ENCODE results near the gene CSH1. TPM values are rescaled to one million over a fixed set of nuclear protein-coding genes. Genes with fewer than 3 reads are reported as not detected.

CSH1 gene
- total RNA-seq, result not detected in 2 replicates

GRCh38 chr17:63896524-63897354 is at the start of gene CSH1:
TSS of gene CSH1 (minus strand) at chr17:63896574. CDS start at chr17:63896511, 63 bp downstream.

DNA sequence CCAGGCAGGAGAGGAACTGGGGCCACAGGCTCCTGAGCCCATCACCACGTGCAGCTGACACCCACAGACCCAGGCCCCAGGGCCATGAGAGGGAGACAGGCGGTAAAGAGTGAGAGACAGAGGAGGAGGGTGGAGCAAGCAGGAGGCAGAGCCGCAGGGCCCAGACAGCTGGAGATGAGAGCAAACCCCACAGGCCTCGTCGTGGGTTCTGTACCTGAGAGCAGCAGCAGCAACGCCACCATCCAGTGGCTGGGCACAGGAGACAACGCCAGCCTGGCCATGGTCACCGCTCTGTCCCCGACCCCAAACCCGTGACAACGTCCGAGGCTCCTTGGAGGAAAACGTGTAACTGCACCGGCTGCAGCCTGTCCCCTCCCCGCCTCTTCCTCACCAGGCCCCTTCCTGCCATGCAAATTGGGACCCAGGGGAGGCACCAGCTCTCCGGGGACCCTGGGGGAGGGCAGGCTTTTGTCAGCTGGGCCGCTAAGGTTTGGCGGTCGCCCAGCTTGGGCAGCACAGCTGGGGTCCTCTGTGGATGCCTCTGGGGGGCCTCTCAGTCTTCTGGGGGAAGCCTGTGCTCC is 35.7 kb upstream of the CSH1 start, which contains the start of gene CD79B:
TSS of gene CD79B (minus strand) at position 351 of the 581 bp plus-strand sequence. CDS start at position 281, 70 bp downstream.

GRCh38 chr17:63918789-63919305 is 22.5 kb upstream of the CSH1 start, which contains the start of gene GH1:
TSS of gene GH1 (minus strand) at chr17:63918839. CDS start at chr17:63918776, 63 bp downstream.

GRCh38 chr17:63911041-63911635 is 14.8 kb upstream of the CSH1 start, which contains the start of gene CSHL1:
TSS of gene CSHL1 (minus strand) at chr17:63911258. CDS start at chr17:63911196, 62 bp downstream.

DNA sequence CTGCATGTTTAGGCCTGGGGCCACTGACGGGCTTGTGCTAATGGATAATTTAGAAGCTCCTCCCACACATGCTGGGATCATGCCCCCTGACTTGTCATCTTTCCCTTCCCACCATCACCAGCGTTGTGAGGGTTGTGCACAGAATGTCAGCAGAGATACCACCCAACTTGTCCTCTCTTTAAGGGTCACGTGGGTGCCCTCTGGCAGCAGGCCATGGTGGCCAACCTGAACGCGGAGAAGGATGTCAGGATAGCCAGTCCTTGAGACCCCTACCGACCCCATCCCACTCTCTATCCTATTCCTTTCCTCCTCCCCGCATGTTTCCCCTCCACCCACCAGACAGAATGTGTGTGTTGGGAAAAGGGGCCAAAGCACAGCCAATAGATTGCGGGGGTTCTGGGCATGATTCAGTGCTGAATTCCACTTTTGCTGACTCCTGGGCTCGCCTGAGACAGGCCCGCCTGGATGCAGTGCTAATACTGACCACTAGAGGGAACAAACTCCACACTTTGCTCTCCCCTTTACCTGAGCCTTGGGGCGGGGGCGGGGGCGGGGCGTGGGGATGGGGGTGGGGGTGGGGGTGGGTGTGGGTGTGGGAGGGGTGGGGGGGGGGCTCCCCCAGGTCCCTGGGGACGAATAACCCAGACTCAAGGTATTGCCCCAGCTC is 14.3 kb downstream of the CSH1 start, which contains the start of gene GH2:
TSS of gene GH2 (minus strand) at position 10 of the 667 bp plus-strand sequence. CDS start 143 bp downstream, outside the sequence.

GRCh38 chr17:63873577-63873976 is 22.8 kb downstream of the CSH1 start, which contains the start of gene CSH2:
TSS of gene CSH2 (minus strand) at chr17:63873677. CDS start at chr17:63873614, 63 bp downstream.

Other genes with a start within 250 kb of the CSH1 start
- 24.4 and 31.3 TPM in 2 replicates for gene LIMD2, start 196.4 kb downstream of the CSH1 start, total RNA-seq
- 18.8 and 22.6 TPM in 2 replicates for gene STRADA, start 154.8 kb downstream of the CSH1 start, total RNA-seq
- 20.3 and 22.6 TPM in 2 replicates for gene CCDC47, start 123.0 kb downstream of the CSH1 start, total RNA-seq
- 27.9 and 31.2 TPM in 2 replicates for gene DDX42, start 122.4 kb downstream of the CSH1 start, total RNA-seq
- 64.2 and 92.2 TPM in 2 replicates for gene PSMC5, start 69.1 kb downstream of the CSH1 start, total RNA-seq
- 36.7 and 50.5 TPM in 2 replicates for gene FTSJ3, start 68.9 kb downstream of the CSH1 start, total RNA-seq
- 106 and 111 TPM in 2 replicates for gene SMARCD2, start 53.9 kb downstream of the CSH1 start, total RNA-seq
- not detected in 2 replicates for gene CSH2, start 22.9 kb downstream of the CSH1 start, total RNA-seq
- not detected in 2 replicates for gene GH2, start 14.6 kb downstream of the CSH1 start, total RNA-seq
- not detected in 2 replicates for gene CSHL1, start 14.7 kb upstream of the CSH1 start, total RNA-seq
- not detected in 2 replicates for gene GH1, start 22.3 kb upstream of the CSH1 start, total RNA-seq
- gene CD79B, start 35.8 kb upstream of the CSH1 start, total RNA-seq, result not detected in 2 replicates
- under 0.01 and 0.59 TPM in 2 replicates for gene SCN4A, start 76.3 kb upstream of the CSH1 start, total RNA-seq
- 0.30 TPM in 1 of 2 replicates, not detected in the other for gene PRR29, start 101.8 kb upstream of the CSH1 start, total RNA-seq
- gene ICAM2, start 124.1 kb upstream of the CSH1 start, total RNA-seq, result 1.3 and 1.8 TPM in 2 replicates
- gene ERN1, start 233.6 kb upstream of the CSH1 start, total RNA-seq, result 3.5 and 4.8 TPM in 2 replicates

Data from bronchus fibroblast of lung (primary cell).